ENCODE measurements around the gene BMP7. TPM values are rescaled to one million over a fixed set of nuclear protein-coding genes. Genes with fewer than 3 reads are reported as not detected.

BMP7 gene
- total RNA-seq, 4 donors from 2014 or later, result 19.2 to 39.2 (median 28.2) TPM

GRCh38 chr20:57178582-57179111, 87.8 kb downstream of the BMP7 start:
- Histone ChIP-seq H3K9me3 (no peaks in the 10 kb centered on the region), H3K27ac (no peak overlapping the region), H3K36me3 (no peaks in the 10 kb centered on the region), H3K4me1 (peaks cover 12% of the 10 kb centered on the region), H3K4me3 (no peak overlapping the region), H3K27me3 (peaks cover 5% of the 10 kb centered on the region)
- TF ChIP-seq EP300 (IDR thresholded peaks at IDR 0.05), result no peak
- TF ChIP-seq CTCF (IDR thresholded peaks at IDR 0.05), result no peak
- TF ChIP-seq POLR2AphosphoS5 (IDR thresholded peaks at IDR 0.05), result no peak
- TF ChIP-seq POLR2A (IDR thresholded peaks at IDR 0.05), result no peak
- no peak for DNase-seq (ENCODE audit: low spot score in 2 of 2)
- WGBS, result 94% methylated on average over 7 of the region's 8 CpGs

GRCh38 chr20:57177636-57178280, 88.7 kb downstream of the BMP7 start:
- WGBS, result 87% methylated on average over 19 of the region's 19 CpGs
- Histone ChIP-seq H3K4me1 (peaks cover 12% of the 10 kb centered on the region), H3K27ac (no peak overlapping the region), H3K9me3 (no peaks in the 10 kb centered on the region), H3K4me3 (no peak overlapping the region), H3K36me3 (no peaks in the 10 kb centered on the region), H3K27me3 (peaks cover 5% of the 10 kb centered on the region)
- DNase-seq (ENCODE audit: low spot score in 2 of 2), result no peak
- TF ChIP-seq CTCF (IDR thresholded peaks at IDR 0.05) (no peak), POLR2A (IDR thresholded peaks at IDR 0.05) (no peak), POLR2AphosphoS5 (IDR thresholded peaks at IDR 0.05) (no peak), EP300 (IDR thresholded peaks at IDR 0.05) (no peak)

- no peak for TF ChIP-seq POLR2AphosphoS5 (IDR thresholded peaks at IDR 0.05)
- no peak for TF ChIP-seq EP300 (IDR thresholded peaks at IDR 0.05)
- TF ChIP-seq CTCF (IDR thresholded peaks at IDR 0.05), result no peak
- no peak for TF ChIP-seq POLR2A (IDR thresholded peaks at IDR 0.05)
- Histone ChIP-seq H3K36me3 (no peaks in the 10 kb centered on the region), H3K27me3 (peaks cover 1% of the 10 kb centered on the region), H3K4me3 (no peak overlapping the region), H3K27ac (no peak overlapping the region), H3K9me3 (no peaks in the 10 kb centered on the region), H3K4me1 (peaks cover 12% of the 10 kb centered on the region)
- WGBS, result 100% methylated on average over 2 of the region's 2 CpGs
- DNase-seq (ENCODE audit: low spot score in 2 of 2), result no peak
Observed at GRCh38 chr20:57176842-57177241, 89.6 kb downstream of the BMP7 start.

- TF ChIP-seq EP300 (IDR thresholded peaks at IDR 0.05), result no peak
- Histone ChIP-seq H3K9me3 (no peaks in the 10 kb centered on the region), H3K36me3 (no peaks in the 10 kb centered on the region), H3K4me1 (peaks cover 12% of the 10 kb centered on the region), H3K4me3 (no peak overlapping the region), H3K27me3 (no peaks in the 10 kb centered on the region), H3K27ac (no peak overlapping the region)
- no peak for DNase-seq (ENCODE audit: low spot score in 2 of 2)
- 80% methylated on average over 8 of the region's 8 CpGs for WGBS
Observed at GRCh38 chr20:57175397-57176010, 90.9 kb downstream of the BMP7 start.

- 78% methylated on average over 9 of the region's 9 CpGs for WGBS
- Histone ChIP-seq H3K27me3 (no peaks in the 10 kb centered on the region), H3K4me1 (peaks cover 10% of the 10 kb centered on the region), H3K36me3 (no peaks in the 10 kb centered on the region), H3K9me3 (no peaks in the 10 kb centered on the region), H3K4me3 (no peak overlapping the region), H3K27ac (no peak overlapping the region)
- no peak for DNase-seq (ENCODE audit: low spot score in 2 of 2)
- no peak for TF ChIP-seq POLR2AphosphoS5 (IDR thresholded peaks at IDR 0.05)
- no peak for TF ChIP-seq EP300 (IDR thresholded peaks at IDR 0.05)
- no peak for TF ChIP-seq CTCF (IDR thresholded peaks at IDR 0.05)
- no peak for TF ChIP-seq POLR2A (IDR thresholded peaks at IDR 0.05)
Observed at GRCh38 chr20:57174737-57175136, 91.7 kb downstream of the BMP7 start.
